ENCODE data around the gene CNIH2.

GRCh38 chr11:66235141-66235540, 42.8 kb upstream of the CNIH2 start:
- TF ChIP-seq POLR2AphosphoS5 (IDR thresholded peaks at IDR 0.05; ENCODE audit: low read depth, low read length) (no peak), CTCF (IDR thresholded peaks at IDR 0.05 in 2 of 3, conservative IDR thresholded peaks at IDR 0.05 in 1 of 3; ENCODE audit: borderline replicate concordance in 1 of 3, insufficient read depth in 1 of 3, low read depth in 2 of 3, low read length in 2 of 3) (no peak), RAD21 (IDR thresholded peaks at IDR 0.05; ENCODE audit: low read depth) (no peak), MAX (IDR thresholded peaks at IDR 0.05) (no peak), CEBPB (IDR thresholded peaks at IDR 0.05; ENCODE audit: low read depth) (no peak), JUND (IDR thresholded peaks at IDR 0.05) (no peak), TCF7L2 (IDR thresholded peaks at IDR 0.05; ENCODE audit: borderline replicate concordance, extremely low read depth, insufficient read depth, insufficient read length) (no peak), EZH2 (IDR thresholded peaks at IDR 0.05) (no peak), ZBTB33 (IDR thresholded peaks at IDR 0.05; ENCODE audit: extremely low read depth, insufficient replicate concordance, low read length) (no peak)
- TF ChIP-seq, protein P1, sequence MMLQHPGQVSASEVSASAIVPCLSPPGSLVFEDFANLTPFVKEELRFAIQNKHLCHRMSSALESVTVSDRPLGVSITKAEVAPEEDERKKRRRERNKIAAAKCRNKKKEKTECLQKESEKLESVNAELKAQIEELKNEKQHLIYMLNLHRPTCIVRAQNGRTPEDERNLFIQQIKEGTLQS (IDR thresholded peaks at IDR 0.05): no peak

Measured in HCT116 (cell line).